Neuronal stem cell (in vitro differentiated cells): ENCODE results near the gene IGSF10. TPM values are rescaled to one million over a fixed set of nuclear protein-coding genes. Genes with fewer than 3 reads are reported as not detected.
"Not testable (repeated sequence)": the region's sequence is repeated elsewhere in the genome, so short reads cannot be mapped to it uniquely, and the experiment has no call there.

ENCODE experiments used
- DNase-seq: peaks from one replicate; pipeline ENCODE4 v3.0.0-alpha.2; 2013; ENCODE audit warnings: low spot score
- H2AFZ ChIP-seq: one replicate; pipeline ENCODE4 v1.6.1; 2013; ENCODE audit warnings: mild to moderate bottlenecking, low read length, inconsistent platforms
- H2AK5ac ChIP-seq: 2 replicates; pipeline ENCODE4 v1.6.1; 2013; ENCODE audit warnings: low read depth, mild to moderate bottlenecking, inconsistent platforms, low read length, moderate library complexity, mixed read lengths
- H2BK120ac ChIP-seq: 2 replicates; pipeline ENCODE4 v1.6.1; 2013; ENCODE audit warnings: low read depth, mild to moderate bottlenecking, inconsistent platforms, low read length, moderate library complexity, mixed read lengths
- H2BK12ac ChIP-seq: one replicate; pipeline ENCODE4 v1.6.1; 2013; ENCODE audit warnings: low read length, inconsistent platforms
- H2BK15ac ChIP-seq: 2 replicates; pipeline ENCODE4 v1.6.1; 2013; ENCODE audit warnings: mild to moderate bottlenecking, low read length, inconsistent platforms, mixed read lengths
- H2BK5ac ChIP-seq: one replicate; pipeline ENCODE4 v1.6.1; 2013; ENCODE audit warnings: inconsistent platforms, mild to moderate bottlenecking, low read length, moderate library complexity
- H3K14ac ChIP-seq: one replicate; pipeline ENCODE4 v1.6.1; 2013; ENCODE audit warnings: low read length, inconsistent platforms
- H3K18ac ChIP-seq: 2 replicates; pipeline ENCODE4 v1.6.1; 2013; ENCODE audit warnings: low read length, inconsistent platforms
- H3K23ac ChIP-seq: 2 replicates; pipeline ENCODE4 v1.6.1; 2013; ENCODE audit warnings: low read depth, mild to moderate bottlenecking, mixed read lengths, low read length, inconsistent platforms; ENCODE audit not compliant: poor library complexity
- H3K27ac ChIP-seq: replicated peaks from 3 replicates; pipeline ENCODE4 v1.5.1; 2013; ENCODE audit warnings: low read length, inconsistent platforms
- H3K27me3 ChIP-seq, 3 experiments: 2 replicates each; pipeline ENCODE4 v1.6.1; 2013; ENCODE audit warnings: low read length in 3 of 3, mild to moderate bottlenecking in 2 of 3, inconsistent platforms in 1 of 3, low read depth in 1 of 3, mixed read lengths in 1 of 3, moderate library complexity in 1 of 3; ENCODE audit not compliant: control insufficient read depth in 3 of 3, insufficient read depth in 3 of 3
- H3K36me3 ChIP-seq, 2 donors: replicated peaks in 1 of 2; 2 replicates each; pipeline ENCODE4 v1.6.1; 2013; ENCODE audit warnings: low read length in 2 of 2; ENCODE audit not compliant: control insufficient read depth in 2 of 2, insufficient read depth in 2 of 2
- H3K4ac ChIP-seq: 2 replicates; pipeline ENCODE4 v1.6.1; 2013; ENCODE audit warnings: inconsistent platforms, mild to moderate bottlenecking, low read length, moderate library complexity
- H3K4me1 ChIP-seq, 2 donors: 1 replicate in 1 of 2; 2 replicates in 1 of 2; pipeline ENCODE4 v1.6.1; 2013; ENCODE audit warnings: low read length in 2 of 2, low read depth in 1 of 2; ENCODE audit not compliant: control insufficient read depth in 2 of 2, insufficient read depth in 1 of 2
- H3K4me2 ChIP-seq: one replicate; pipeline ENCODE4 v1.6.1; 2013; ENCODE audit warnings: mild to moderate bottlenecking, low read length, inconsistent platforms; ENCODE audit not compliant: insufficient read depth, poor library complexity, severe bottlenecking
- H3K4me3 ChIP-seq, 2 donors: 2 replicates each; pipeline ENCODE4 v1.5.1; 2013; ENCODE audit warnings: low read length in 2 of 2, mild to moderate bottlenecking in 2 of 2, inconsistent platforms in 1 of 2, moderate library complexity in 1 of 2
- H3K79me1 ChIP-seq: one replicate; pipeline ENCODE4 v1.6.1; 2013; ENCODE audit warnings: low read depth, mild to moderate bottlenecking, inconsistent platforms, low read length, moderate library complexity
- H3K9ac ChIP-seq: one replicate; pipeline ENCODE4 v1.6.1; 2013; ENCODE audit warnings: mild to moderate bottlenecking, low read depth, low read length, inconsistent platforms; ENCODE audit not compliant: poor library complexity
- H3K9me3 ChIP-seq, 2 donors: replicated peaks in 1 of 2; 2 replicates each; pipeline versions ENCODE3 to v1.6.1; 2013; ENCODE audit warnings: low read length in 2 of 2, mild to moderate bottlenecking in 2 of 2, inconsistent platforms in 1 of 2, low read depth in 1 of 2, mixed read lengths in 1 of 2, moderate library complexity in 1 of 2; ENCODE audit not compliant: control insufficient read depth in 2 of 2, insufficient read depth in 1 of 2
- H4K8ac ChIP-seq: one replicate; pipeline ENCODE4 v1.6.1; 2013; ENCODE audit warnings: low read depth, mild to moderate bottlenecking, inconsistent platforms, low read length, moderate library complexity
- H4K91ac ChIP-seq: one replicate; pipeline ENCODE4 v1.6.1; 2013; ENCODE audit warnings: low read length, low read depth, mild to moderate bottlenecking, inconsistent platforms; ENCODE audit not compliant: poor library complexity
- WGBS, 2 donors: extraction: QIAGEN DNeasy Blood & Tissue Kit; methylation state at CpG; one replicate each; pipeline ENCODE4 v1.1.7; 2013; ENCODE audit warnings: missing lambda C conversion rate in 2 of 2, mixed read lengths in 1 of 2; ENCODE audit not compliant: insufficient read length in 2 of 2, insufficient replicate concordance in 1 of 2; ENCODE audit errors: extremely low coverage in 2 of 2; 5-methylcytosine and 5-hydroxymethylcytosine counted together
- polyA plus RNA-seq, 2 experiments: library from polyadenylated mRNA; stranded (reverse); fragments of 200-250 nt; gene quantifications; one replicate each; pipeline ENCODE4 v1.2.3, GENCODE V29; 2013

Gene IGSF10
- 0.08 TPM for polyA plus RNA-seq (2013, experiment 1 of 2)
- 0.08 TPM for polyA plus RNA-seq (2013, experiment 2 of 2)

- Histone ChIP-seq H3K9me3 (no peaks in the 10 kb centered on the region), H3K18ac (peak within 1 kb of the TSS; percentile 89), H3K4me2 (peak within 1 kb of the TSS; percentile 91), H2BK12ac (no peak within 1 kb of the TSS), H3K9ac (no peak within 1 kb of the TSS), H2BK15ac (peak within 1 kb of the TSS; percentile 75), H4K8ac (no peak within 1 kb of the TSS), H3K79me1 (no peaks in the 10 kb centered on the region), H2AFZ (peak within 1 kb of the TSS; percentile 85), H3K27ac (no peak within 1 kb of the TSS), H3K27me3 (peaks cover 0 to 51% (median 5%) of the 10 kb centered on the region in 3 experiments), H4K91ac (no peak within 1 kb of the TSS), H3K36me3 (no peaks in the 10 kb centered on the region), H3K4ac (no peak within 1 kb of the TSS), H2BK5ac (no peak within 1 kb of the TSS), H3K23ac (no peak within 1 kb of the TSS), H3K4me3 (peak within 1 kb of the TSS in 1 of 2 donors; percentile 79), H2BK120ac (no peak within 1 kb of the TSS), H2AK5ac (no peak within 1 kb of the TSS), H3K14ac (peak within 1 kb of the TSS; percentile 71), H3K4me1 (no peaks in the 10 kb centered on the region)
- WGBS, 2 donors = no CpG with 5 or more reads among the region's 40 CpGs
- peak; percentile 14 for DNase-seq
Measured at GRCh38 chr3:151460774-151461450, at the start of gene IGSF10. Gene IGSF10, minus strand, starts transcription at chr3:151461061. Its CDS starts 2,352 bp downstream, at chr3:151458709.

- not testable (repeated sequence) for H3K18ac ChIP-seq, H3K4ac ChIP-seq, H4K8ac ChIP-seq, DNase-seq, H2BK12ac ChIP-seq, H3K4me1 ChIP-seq, H3K9ac ChIP-seq, H3K4me2 ChIP-seq, H3K36me3 ChIP-seq, H3K27ac ChIP-seq, H2AFZ ChIP-seq, H4K91ac ChIP-seq, H3K14ac ChIP-seq, H3K79me1 ChIP-seq, H3K27me3 ChIP-seq, H2BK120ac ChIP-seq, H3K9me3 ChIP-seq, H2BK5ac ChIP-seq, H2BK15ac ChIP-seq, H3K23ac ChIP-seq, H2AK5ac ChIP-seq, H3K4me3 ChIP-seq
- no CpG with 5 or more reads among the region's 11 CpGs for WGBS, 2 donors
Measured at GRCh38 chr3:151509468-151510135, 48.7 kb upstream of the IGSF10 start.

GRCh38 chr3:151504606-151505005, 43.7 kb upstream of the IGSF10 start:
- no peaks in the 10 kb centered on the region for H3K27me3 ChIP-seq
- no CpG with 5 or more reads among the region's 2 CpGs for WGBS, 2 donors
- H3K4ac ChIP-seq = no peak overlapping the region
- H3K79me1 ChIP-seq = no peaks in the 10 kb centered on the region
- no peak overlapping the region for H4K8ac ChIP-seq
- no peaks in the 10 kb centered on the region for H3K9me3 ChIP-seq
- no peak overlapping the region for H3K9ac ChIP-seq
- H3K14ac ChIP-seq = no peak overlapping the region
- H2BK5ac ChIP-seq = no peak overlapping the region
- no peak overlapping the region for H2BK15ac ChIP-seq
- H3K27ac ChIP-seq = no peak overlapping the region
- no peak overlapping the region for H2BK120ac ChIP-seq
- DNase-seq = no peak
- no peak overlapping the region for H2AFZ ChIP-seq
- H3K4me2 ChIP-seq = no peak overlapping the region
- H2BK12ac ChIP-seq = no peak overlapping the region
- H3K18ac ChIP-seq = no peak overlapping the region
- H3K36me3 ChIP-seq = no peaks in the 10 kb centered on the region
- no peak overlapping the region for H3K4me3 ChIP-seq
- H3K23ac ChIP-seq = no peak overlapping the region
- no peak overlapping the region for H2AK5ac ChIP-seq
- H3K4me1 ChIP-seq = no peaks in the 10 kb centered on the region
- no peak overlapping the region for H4K91ac ChIP-seq

DNA sequence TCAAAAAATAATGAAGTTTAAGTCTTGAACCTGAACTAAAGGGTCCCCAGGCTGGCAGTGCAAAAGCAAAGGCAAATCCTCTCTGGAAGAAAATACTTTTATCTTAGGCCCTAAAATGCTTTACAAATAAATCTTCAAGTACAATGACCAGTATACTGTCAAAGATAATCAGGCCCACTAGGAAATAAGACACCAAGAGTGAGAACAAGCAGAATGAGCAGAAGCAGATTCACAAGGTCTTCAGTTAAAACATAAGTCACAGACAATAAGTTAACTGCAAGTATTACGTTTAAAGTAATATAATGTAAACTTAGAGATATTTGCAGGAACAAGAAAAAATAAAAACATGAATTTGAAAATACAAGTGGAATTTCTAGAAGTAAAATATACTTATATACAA, 42.2 kb upstream of the IGSF10 start:
- no peaks in the 10 kb centered on the region for H3K36me3 ChIP-seq
- no peak overlapping the region for H2BK12ac ChIP-seq
- H3K27me3 ChIP-seq = no peaks in the 10 kb centered on the region
- H3K23ac ChIP-seq = no peak overlapping the region
- no peak overlapping the region for H2AK5ac ChIP-seq
- H3K14ac ChIP-seq = no peak overlapping the region
- no peak overlapping the region for H4K8ac ChIP-seq
- H3K4me1 ChIP-seq = no peaks in the 10 kb centered on the region
- H4K91ac ChIP-seq = no peak overlapping the region
- H3K79me1 ChIP-seq = no peaks in the 10 kb centered on the region
- no peak overlapping the region for H2AFZ ChIP-seq
- no peaks in the 10 kb centered on the region for H3K9me3 ChIP-seq
- H3K27ac ChIP-seq = no peak overlapping the region
- no peak overlapping the region for H2BK15ac ChIP-seq
- H3K4ac ChIP-seq = no peak overlapping the region
- no peak overlapping the region for H3K9ac ChIP-seq
- H3K4me3 ChIP-seq = no peak overlapping the region
- no peak overlapping the region for H2BK120ac ChIP-seq
- H3K4me2 ChIP-seq = no peak overlapping the region
- no peak overlapping the region for H2BK5ac ChIP-seq
- WGBS, 2 donors = no CpG with 5 or more reads among the region's 1 CpG
- no peak overlapping the region for H3K18ac ChIP-seq
- no peak for DNase-seq
